HepG2 (cell line): ENCODE data around the gene TCFL5. TPM values are rescaled to one million over a fixed set of nuclear protein-coding genes. Genes with fewer than 3 reads are reported as not detected.

Experiments
- HMGA1 ChIP-seq: sonication (generic); formaldehyde crosslinking; conservative IDR thresholded peaks from 2 replicates; pipeline ENCODE4 v1.4.0; 2020; ENCODE audit warnings: missing genetic modification reagents
- HOXD1 ChIP-seq: sonication (generic); formaldehyde crosslinking; IDR thresholded peaks from 2 replicates; pipeline ENCODE4 v1.5.0; 2020; ENCODE audit warnings: missing genetic modification reagents
- IRX3 ChIP-seq: sonication (generic); formaldehyde crosslinking; IDR thresholded peaks from 2 replicates; pipeline ENCODE4 v1.8.1; 2023; ENCODE audit warnings: mild to moderate bottlenecking, low read depth, missing genetic modification reagents, borderline replicate concordance
- KLF12 ChIP-seq: sonication (generic); formaldehyde crosslinking; IDR thresholded peaks from 2 replicates; pipeline ENCODE4 v1.4.0; 2020; ENCODE audit warnings: missing genetic modification reagents, borderline replicate concordance
- MED13 ChIP-seq: sonication (generic); formaldehyde crosslinking; IDR thresholded peaks from 2 replicates; pipeline ENCODE4 v1.5.0; 2020; ENCODE audit warnings: missing genetic modification reagents
- MTF2 ChIP-seq: sonication (generic); formaldehyde crosslinking; IDR thresholded peaks from 2 replicates; pipeline ENCODE4 v1.5.0; 2020; ENCODE audit warnings: missing genetic modification reagents, borderline replicate concordance
- RARG ChIP-seq: sonication (generic); formaldehyde crosslinking; IDR thresholded peaks from 2 replicates; pipeline ENCODE4 v1.4.0; 2020; ENCODE audit warnings: low read depth, mild to moderate bottlenecking, missing genetic modification reagents
- ZFP37 ChIP-seq: sonication (generic); formaldehyde crosslinking; IDR thresholded peaks from 2 replicates; pipeline ENCODE4 v1.4.0; 2020; ENCODE audit warnings: missing genetic modification reagents, borderline replicate concordance
- ZNF10 ChIP-seq: sonication (generic); formaldehyde crosslinking; IDR thresholded peaks from 2 replicates; pipeline ENCODE4 v1.4.0; 2020; ENCODE audit warnings: mild to moderate bottlenecking, low read depth, missing genetic modification reagents, borderline replicate concordance
- ZNF124 ChIP-seq: sonication (generic); formaldehyde crosslinking; IDR thresholded peaks from 2 replicates; pipeline ENCODE4 v1.4.0; 2020; ENCODE audit warnings: missing genetic modification reagents
- ZNF430 ChIP-seq: sonication (generic); formaldehyde crosslinking; IDR thresholded peaks from 2 replicates; pipeline ENCODE4 v1.9.0; 2021; ENCODE audit warnings: mild to moderate bottlenecking, missing genetic modification reagents
- ZNF737 ChIP-seq: sonication (generic); formaldehyde crosslinking; IDR thresholded peaks from 2 replicates; pipeline ENCODE4 v1.5.0; 2020; ENCODE audit warnings: missing genetic modification reagents, mild to moderate bottlenecking, borderline replicate concordance
- ZSCAN31 ChIP-seq: sonication (generic); formaldehyde crosslinking; IDR thresholded peaks from 2 replicates; pipeline ENCODE4 v1.5.0; 2020; ENCODE audit warnings: low read depth, mild to moderate bottlenecking, missing genetic modification reagents
- polyA plus RNA-seq, 8 experiments: library from polyadenylated mRNA; depleted of rRNA in 3 of 8; stranded (reverse) in 7 of 8; unstranded in 1 of 8; fragments of >200 nt; fragmentation: Illumina TruSeq in 4 of 8; extraction: Trizol in 4 of 8; gene quantifications; 2 replicates each; pipeline versions ENCODE4 v1.2.1 to v1.2.3, GENCODE V29; 2011 to 2016; ENCODE audit warnings: low read depth in 4 of 8, missing spikeins in 1 of 8, mixed read lengths in 1 of 8; ENCODE audit not compliant: insufficient read depth in 1 of 8
- total RNA-seq, 5 experiments: library from RNA; depleted of rRNA; stranded (reverse); fragments of >200 nt; fragmentation: Illumina TruSeq; extraction: Trizol; gene quantifications; 2 replicates each; pipeline ENCODE4 v1.2.3, GENCODE V29; 2016; ENCODE audit warnings: low read depth in 1 of 5
- TF ChIP-seq, protein P1 (sequence below): IDR thresholded peaks from 2 replicates; pipeline ENCODE4 v1.6.1; 2018; ENCODE audit warnings: missing genetic modification reagents
- TF ChIP-seq, protein P2 (sequence below): IDR thresholded peaks from 2 replicates; pipeline ENCODE4 v1.6.1; 2016; ENCODE audit warnings: missing compliant biosample characterization, missing genetic modification reagents, borderline replicate concordance
- TF ChIP-seq, protein P3 (sequence below), 2 experiments: sonication (generic) in 1 of 2; formaldehyde crosslinking in 1 of 2; IDR thresholded peaks; 2 replicates each; pipeline versions ENCODE4 v1.4.0 to v1.6.1; 2018 to 2020; ENCODE audit warnings: missing genetic modification reagents in 2 of 2, borderline replicate concordance in 1 of 2, low read depth in 1 of 2, mild to moderate bottlenecking in 1 of 2, missing biosample characterization in 1 of 2
- TF ChIP-seq, protein P4 (sequence below): sonication (generic); formaldehyde crosslinking; IDR thresholded peaks from 2 replicates; pipeline ENCODE4 v1.5.0; 2020; ENCODE audit warnings: missing genetic modification reagents, mild to moderate bottlenecking, borderline replicate concordance
- TF ChIP-seq, protein P5 (sequence below): sonication (generic); formaldehyde crosslinking; IDR thresholded peaks from 2 replicates; pipeline ENCODE4 v1.4.0; 2020; ENCODE audit warnings: missing genetic modification reagents
- TF ChIP-seq, protein P6 (sequence below): IDR thresholded peaks from 2 replicates; pipeline ENCODE4 v1.6.1; 2016

TCFL5 gene
- total and polyA plus RNA-seq, 2 of the 13 experiments (the other 11 are each of a cell fraction or from before 2014, with no cell fraction given) = 14.8 to 20.0 TPM

DNA sequence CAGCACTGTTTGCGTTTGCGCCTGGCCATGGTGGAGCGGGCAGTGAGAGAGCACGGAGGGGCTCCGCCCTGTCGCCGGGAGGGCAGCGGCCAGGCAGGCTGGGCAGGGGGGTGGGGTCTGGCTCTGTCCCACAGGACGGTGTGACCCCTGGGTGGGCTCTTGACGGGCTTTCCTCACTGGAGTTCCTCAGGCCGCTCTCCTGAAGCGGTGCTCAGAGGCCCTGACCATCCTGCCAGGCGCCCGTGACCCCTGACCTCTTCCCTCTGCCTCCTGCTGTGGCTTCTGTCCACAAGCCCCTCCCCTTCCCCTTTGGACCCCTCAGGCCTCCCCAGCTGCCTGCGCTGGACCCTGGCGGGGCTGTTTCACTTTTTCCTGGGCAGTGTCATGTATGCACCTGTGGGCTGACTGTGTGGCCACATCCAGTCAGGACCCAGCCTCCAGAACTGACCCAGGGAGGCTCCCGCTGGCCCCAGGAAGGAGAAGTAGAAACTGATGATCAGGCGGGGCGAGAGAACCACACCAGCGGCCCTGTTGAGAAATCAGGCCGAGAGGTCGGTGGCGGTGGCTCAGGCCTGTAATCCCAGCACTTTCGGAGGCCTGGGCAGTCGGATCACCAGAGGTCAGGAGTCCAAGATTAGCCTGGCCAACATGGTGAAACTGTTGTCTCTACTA, 55.8 kb downstream of the TCFL5 start (continued):
- TF ChIP-seq MTF2 = no peak
- TF ChIP-seq, protein P1, sequence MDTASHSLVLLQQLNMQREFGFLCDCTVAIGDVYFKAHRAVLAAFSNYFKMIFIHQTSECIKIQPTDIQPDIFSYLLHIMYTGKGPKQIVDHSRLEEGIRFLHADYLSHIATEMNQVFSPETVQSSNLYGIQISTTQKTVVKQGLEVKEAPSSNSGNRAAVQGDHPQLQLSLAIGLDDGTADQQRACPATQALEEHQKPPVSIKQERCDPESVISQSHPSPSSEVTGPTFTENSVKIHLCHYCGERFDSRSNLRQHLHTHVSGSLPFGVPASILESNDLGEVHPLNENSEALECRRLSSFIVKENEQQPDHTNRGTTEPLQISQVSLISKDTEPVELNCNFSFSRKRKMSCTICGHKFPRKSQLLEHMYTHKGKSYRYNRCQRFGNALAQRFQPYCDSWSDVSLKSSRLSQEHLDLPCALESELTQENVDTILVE (CRISPR knock-in tag) = peak; percentile 90
- peak; percentile 82 for TF ChIP-seq ZFP37 (CRISPR knock-in tag)
- peak; percentile 89; the same call in 1 of the 2 replicates for TF ChIP-seq ZNF124 (CRISPR knock-in tag)
- TF ChIP-seq ZNF10 (CRISPR knock-in tag) = no peak
- TF ChIP-seq KLF12 (CRISPR knock-in tag) = peak; percentile 96; the same call in 1 of the 2 replicates
- peak; percentile 94 for TF ChIP-seq HOXD1 (CRISPR knock-in tag)
- TF ChIP-seq MED13 = no peak; the same call in 1 of the 2 replicates
- TF ChIP-seq, protein P2, sequence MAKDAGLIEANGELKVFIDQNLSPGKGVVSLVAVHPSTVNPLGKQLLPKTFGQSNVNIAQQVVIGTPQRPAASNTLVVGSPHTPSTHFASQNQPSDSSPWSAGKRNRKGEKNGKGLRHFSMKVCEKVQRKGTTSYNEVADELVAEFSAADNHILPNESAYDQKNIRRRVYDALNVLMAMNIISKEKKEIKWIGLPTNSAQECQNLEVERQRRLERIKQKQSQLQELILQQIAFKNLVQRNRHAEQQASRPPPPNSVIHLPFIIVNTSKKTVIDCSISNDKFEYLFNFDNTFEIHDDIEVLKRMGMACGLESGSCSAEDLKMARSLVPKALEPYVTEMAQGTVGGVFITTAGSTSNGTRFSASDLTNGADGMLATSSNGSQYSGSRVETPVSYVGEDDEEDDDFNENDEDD (CRISPR knock-in tag) = peak; percentile 53; the same call in 1 of the 2 replicates
- TF ChIP-seq, protein P3, sequence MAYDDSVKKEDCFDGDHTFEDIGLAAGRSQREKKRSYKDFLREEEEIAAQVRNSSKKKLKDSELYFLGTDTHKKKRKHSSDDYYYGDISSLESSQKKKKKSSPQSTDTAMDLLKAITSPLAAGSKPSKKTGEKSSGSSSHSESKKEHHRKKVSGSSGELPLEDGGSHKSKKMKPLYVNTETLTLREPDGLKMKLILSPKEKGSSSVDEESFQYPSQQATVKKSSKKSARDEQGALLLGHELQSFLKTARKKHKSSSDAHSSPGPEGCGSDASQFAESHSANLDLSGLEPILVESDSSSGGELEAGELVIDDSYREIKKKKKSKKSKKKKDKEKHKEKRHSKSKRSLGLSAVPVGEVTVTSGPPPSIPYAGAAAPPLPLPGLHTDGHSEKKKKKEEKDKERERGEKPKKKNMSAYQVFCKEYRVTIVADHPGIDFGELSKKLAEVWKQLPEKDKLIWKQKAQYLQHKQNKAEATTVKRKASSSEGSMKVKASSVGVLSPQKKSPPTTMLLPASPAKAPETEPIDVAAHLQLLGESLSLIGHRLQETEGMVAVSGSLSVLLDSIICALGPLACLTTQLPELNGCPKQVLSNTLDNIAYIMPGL (CRISPR knock-in tag; IDR thresholded peaks at IDR 0.05; ENCODE audit: borderline replicate concordance in 1 of 2, low read depth in 1 of 2) = peak; percentile 94 to 95
- TF ChIP-seq, protein P4, sequence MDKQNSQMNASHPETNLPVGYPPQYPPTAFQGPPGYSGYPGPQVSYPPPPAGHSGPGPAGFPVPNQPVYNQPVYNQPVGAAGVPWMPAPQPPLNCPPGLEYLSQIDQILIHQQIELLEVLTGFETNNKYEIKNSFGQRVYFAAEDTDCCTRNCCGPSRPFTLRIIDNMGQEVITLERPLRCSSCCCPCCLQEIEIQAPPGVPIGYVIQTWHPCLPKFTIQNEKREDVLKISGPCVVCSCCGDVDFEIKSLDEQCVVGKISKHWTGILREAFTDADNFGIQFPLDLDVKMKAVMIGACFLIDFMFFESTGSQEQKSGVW (CRISPR knock-in tag) = no peak
- no peak for TF ChIP-seq HMGA1 (CRISPR knock-in tag)
- TF ChIP-seq, protein P5, sequence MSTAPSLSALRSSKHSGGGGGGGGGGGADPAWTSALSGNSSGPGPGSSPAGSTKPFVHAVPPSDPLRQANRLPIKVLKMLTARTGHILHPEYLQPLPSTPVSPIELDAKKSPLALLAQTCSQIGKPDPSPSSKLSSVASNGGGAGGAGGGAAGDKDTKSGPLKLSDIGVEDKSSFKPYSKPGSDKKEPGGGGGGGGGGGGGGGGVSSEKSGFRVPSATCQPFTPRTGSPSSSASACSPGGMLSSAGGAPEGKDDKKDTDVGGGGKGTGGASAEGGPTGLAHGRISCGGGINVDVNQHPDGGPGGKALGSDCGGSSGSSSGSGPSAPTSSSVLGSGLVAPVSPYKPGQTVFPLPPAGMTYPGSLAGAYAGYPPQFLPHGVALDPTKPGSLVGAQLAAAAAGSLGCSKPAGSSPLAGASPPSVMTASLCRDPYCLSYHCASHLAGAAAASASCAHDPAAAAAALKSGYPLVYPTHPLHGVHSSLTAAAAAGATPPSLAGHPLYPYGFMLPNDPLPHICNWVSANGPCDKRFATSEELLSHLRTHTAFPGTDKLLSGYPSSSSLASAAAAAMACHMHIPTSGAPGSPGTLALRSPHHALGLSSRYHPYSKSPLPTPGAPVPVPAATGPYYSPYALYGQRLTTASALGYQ (CRISPR knock-in tag) = peak; percentile 93; the same call in 1 of the 2 replicates
- TF ChIP-seq ZNF737 (CRISPR knock-in tag) = 0 out of 2 replicates have a peak, but pooled peaks have one; percentile 28
- TF ChIP-seq, protein P6, sequence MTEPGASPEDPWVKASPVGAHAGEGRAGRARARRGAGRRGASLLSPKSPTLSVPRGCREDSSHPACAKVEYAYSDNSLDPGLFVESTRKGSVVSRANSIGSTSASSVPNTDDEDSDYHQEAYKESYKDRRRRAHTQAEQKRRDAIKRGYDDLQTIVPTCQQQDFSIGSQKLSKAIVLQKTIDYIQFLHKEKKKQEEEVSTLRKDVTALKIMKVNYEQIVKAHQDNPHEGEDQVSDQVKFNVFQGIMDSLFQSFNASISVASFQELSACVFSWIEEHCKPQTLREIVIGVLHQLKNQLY (CRISPR knock-in tag) = peak; percentile 71
- TF ChIP-seq ZSCAN31 (CRISPR knock-in tag) = no peak
- no peak for TF ChIP-seq IRX3
- peak; percentile 34; the same call in 1 of the 2 replicates for TF ChIP-seq ZNF430
- no peak for TF ChIP-seq RARG (CRISPR knock-in tag)
